HepG2 (cell line): ENCODE measurements around the gene LRRC4C. TPM values are rescaled to one million over a fixed set of nuclear protein-coding genes. Genes with fewer than 3 reads are reported as not detected.

Source experiments
- ATAC-seq: fragments of 200-7000 bp; cut with Tn5 transposase; 3 replicates; pipeline ENCODE4 v1.9.1; 2020; ENCODE audit warnings: mild to moderate bottlenecking, moderate library complexity
- BruUV-seq: library from RNA; stranded (reverse); fragments of 400-500 nt; replicated peaks from 2 replicates; lab custom pipeline; 2021; lab: Mats Ljungman, UMichigan
- CTCF ChIA-PET: fragments of 300-600 bp; formaldehyde crosslinking; extraction: SDS; loops from one replicate; lab custom pipeline; 2021; ENCODE audit warnings: low total read pairs, inconsistent platforms, low intra/inter-chr PET ratio; lab: Yijun Ruan, JAX
- POLR2A ChIA-PET: fragments of 350-600 bp; sonication (Branson Sonifier 250); formaldehyde crosslinking; loops from one replicate; lab custom pipeline; 2020; ENCODE audit warnings: antibody characterized with exemption, inconsistent platforms; lab: Yijun Ruan, JAX
- DNase-seq: peaks from one replicate; pipeline ENCODE4 v3.0.0-alpha.2; 2015; ENCODE audit warnings: low spot score
- FAIRE-seq: peaks from 3 replicates; lab custom pipeline; 2011; peaks lifted over from hg19 to GRCh38; lab: Jason Lieb, UNC
- H2AFZ ChIP-seq: one replicate; pipeline ENCODE4 v1.6.1; 2011; ENCODE audit warnings: low read length, inconsistent platforms
- H3K27ac ChIP-seq: fragments of 300-600 bp; 3 replicates; pipeline ENCODE4 v1.8.0; 2011; ENCODE audit warnings: mixed run types, mild to moderate bottlenecking, mixed read lengths, low read length, inconsistent platforms; ENCODE audit not compliant: insufficient read depth; ENCODE audit errors: extremely low read length
- H3K27me3 ChIP-seq, 2 experiments: fragments of 200-600 bp in 1 of 2; 2 replicates in 1 of 2; 3 replicates in 1 of 2; pipeline versions ENCODE4 v1.6.0 to v1.8.0; 2011; ENCODE audit warnings: low read length in 2 of 2, mild to moderate bottlenecking in 2 of 2, moderate library complexity in 2 of 2, inconsistent platforms in 1 of 2; ENCODE audit not compliant: insufficient read depth in 2 of 2, control insufficient read depth in 1 of 2
- H3K36me3 ChIP-seq, 2 experiments: fragments of 200-600 bp in 1 of 2; replicated peaks in 1 of 2; 2 replicates in 1 of 2; 3 replicates in 1 of 2; pipeline versions ENCODE4 v1.5.1 to v1.8.0; 2011; ENCODE audit warnings: low read length in 2 of 2, inconsistent platforms in 1 of 2; ENCODE audit not compliant: insufficient read depth in 2 of 2, control insufficient read depth in 1 of 2
- H3K4me1 ChIP-seq: 2 replicates; pipeline ENCODE4 v1.5.1; 2012; ENCODE audit warnings: low read length, inconsistent platforms; ENCODE audit not compliant: insufficient read depth
- H3K4me2 ChIP-seq: 2 replicates; pipeline ENCODE4 v1.6.0; 2011; ENCODE audit warnings: low read depth, low read length, inconsistent platforms
- H3K4me3 ChIP-seq, 3 experiments: fragments of 200-600 bp in 1 of 3; sonication (generic), shearing (Covaris generic) in 1 of 3; replicated peaks in 1 of 3; 2 replicates each; pipeline ENCODE4 v1.5.1; 2011 to 2016; ENCODE audit warnings: low read length in 3 of 3, inconsistent platforms in 2 of 3, low read depth in 2 of 3, mild to moderate bottlenecking in 2 of 3, control low read depth in 1 of 3, mixed read lengths in 1 of 3; ENCODE audit not compliant: insufficient read depth in 1 of 3
- H3K79me2 ChIP-seq: one replicate; pipeline ENCODE4 v1.6.1; 2011; ENCODE audit warnings: low read length, inconsistent platforms; ENCODE audit not compliant: insufficient read depth
- H3K9ac ChIP-seq: 2 replicates; pipeline ENCODE4 v1.6.0; 2011; ENCODE audit warnings: mild to moderate bottlenecking, low read depth, low read length, inconsistent platforms; ENCODE audit not compliant: insufficient read depth
- H3K9me3 ChIP-seq: 2 replicates; pipeline ENCODE4 v1.5.1; 2012; ENCODE audit warnings: mild to moderate bottlenecking, low read length
- H4K20me1 ChIP-seq: 2 replicates; pipeline ENCODE4 v1.6.0; 2011; ENCODE audit warnings: inconsistent platforms, mild to moderate bottlenecking, low read length, moderate library complexity; ENCODE audit not compliant: insufficient read depth
- ARNTL ChIP-seq: sonication (generic); formaldehyde crosslinking; IDR thresholded peaks from 2 replicates; pipeline ENCODE4 v1.4.0; 2020; ENCODE audit warnings: mild to moderate bottlenecking, missing genetic modification reagents
- CCDC6 ChIP-seq: sonication (generic); formaldehyde crosslinking; IDR thresholded peaks from 2 replicates; pipeline ENCODE4 v1.8.1; 2022; ENCODE audit warnings: mild to moderate bottlenecking, missing genetic modification reagents, moderate library complexity
- ELF1 ChIP-seq: sonication (generic); formaldehyde crosslinking; IDR thresholded peaks from 2 replicates; pipeline ENCODE4 v1.4.0; 2020; ENCODE audit warnings: missing genetic modification reagents
- HCFC1 ChIP-seq: fragments of 150-350 bp; IDR thresholded peaks from 2 replicates; pipeline ENCODE4 v1.6.1; 2014; ENCODE audit warnings: low read depth, low read length
- SIX1 ChIP-seq: sonication (generic); formaldehyde crosslinking; IDR thresholded peaks from 2 replicates; pipeline ENCODE4 v1.4.0; 2020; ENCODE audit warnings: missing genetic modification reagents, borderline replicate concordance
- SMARCC2 ChIP-seq: fragments of 450-650 bp; IDR thresholded peaks from 2 replicates; pipeline ENCODE4 v1.6.1; 2017; ENCODE audit warnings: antibody characterized with exemption, mild to moderate bottlenecking
- TRIM24 ChIP-seq: sonication (generic); formaldehyde crosslinking; IDR thresholded peaks from 2 replicates; pipeline ENCODE4 v1.8.0; 2022; ENCODE audit warnings: mild to moderate bottlenecking, missing genetic modification reagents
- ZBED4 ChIP-seq: sonication (generic); formaldehyde crosslinking; IDR thresholded peaks from 2 replicates; pipeline ENCODE4 v1.4.0; 2020; ENCODE audit warnings: missing genetic modification reagents, borderline replicate concordance
- WGBS: methylation state at CpG from one replicate; pipeline ENCODE4 v1.1.6; 2017; ENCODE audit warnings: low lambda C conversion rate; 5-methylcytosine and 5-hydroxymethylcytosine counted together
- in situ Hi-C: cut with HindIII; loops from 2 replicates; pipeline ENCODE4 v1.10.0; 2017; ENCODE audit warnings: low pct_unique_long_range_greater_than_20kb; ENCODE audit not compliant: extremely low pct_ligation_motif_present
- intact Hi-C: fragments of 100-400 bp; cut with micrococcal nuclease; formaldehyde crosslinking; loops from one replicate; pipeline ENCODE4 v1.10.0; 2022; ENCODE audit not compliant: unreplicated experiment
- polyA plus RNA-seq, 8 experiments: library from polyadenylated mRNA; depleted of rRNA in 3 of 8; stranded (reverse) in 7 of 8; unstranded in 1 of 8; fragments of >200 nt; fragmentation: Illumina TruSeq in 4 of 8; extraction: Trizol in 4 of 8; gene quantifications; 2 replicates each; pipeline versions ENCODE4 v1.2.1 to v1.2.3, GENCODE V29; 2011 to 2016; ENCODE audit warnings: low read depth in 4 of 8, missing spikeins in 1 of 8, mixed read lengths in 1 of 8; ENCODE audit not compliant: insufficient read depth in 1 of 8
- total RNA-seq, 5 experiments: library from RNA; depleted of rRNA; stranded (reverse); fragments of >200 nt; fragmentation: Illumina TruSeq; extraction: Trizol; gene quantifications; 2 replicates each; pipeline ENCODE4 v1.2.3, GENCODE V29; 2016; ENCODE audit warnings: low read depth in 1 of 5
- TF ChIP-seq, protein P1 (sequence below): sonication (generic); formaldehyde crosslinking; IDR thresholded peaks from 2 replicates; pipeline ENCODE4 v1.5.0; 2020; ENCODE audit warnings: mild to moderate bottlenecking, missing genetic modification reagents
- TF ChIP-seq, protein P2 (sequence below): sonication (generic); formaldehyde crosslinking; IDR thresholded peaks from 2 replicates; pipeline ENCODE4 v1.5.0; 2020; ENCODE audit warnings: missing genetic modification reagents

LRRC4C gene
- total and polyA plus RNA-seq, 2 of the 13 experiments (the other 11 are each of a cell fraction or from before 2014, with no cell fraction given), result not detected

GRCh38 chr11:40188848-40189247 lies 1270.6 kb downstream of the LRRC4C start:
- no peaks in the 10 kb centered on the region for H3K36me3 ChIP-seq
- H3K4me1 ChIP-seq, result no peaks in the 10 kb centered on the region
- H3K4me2 ChIP-seq, result no peak overlapping the region
- CTCF ChIA-PET, result no interaction called here
- 2% methylated on average over 3 of the region's 3 CpGs for WGBS
- no TSS peak for BruUV-seq
- H2AFZ ChIP-seq, result no peak overlapping the region
- no peak for TF ChIP-seq CCDC6
- TF ChIP-seq HCFC1, result no peak
- no peak for TF ChIP-seq SMARCC2
- no peak for TF ChIP-seq SIX1 (CRISPR knock-in tag)
- TF ChIP-seq TRIM24 (CRISPR knock-in tag), result no peak
- no peak for TF ChIP-seq ARNTL
- TF ChIP-seq ZBED4 (CRISPR knock-in tag), result no peak
- TF ChIP-seq, protein P1, sequence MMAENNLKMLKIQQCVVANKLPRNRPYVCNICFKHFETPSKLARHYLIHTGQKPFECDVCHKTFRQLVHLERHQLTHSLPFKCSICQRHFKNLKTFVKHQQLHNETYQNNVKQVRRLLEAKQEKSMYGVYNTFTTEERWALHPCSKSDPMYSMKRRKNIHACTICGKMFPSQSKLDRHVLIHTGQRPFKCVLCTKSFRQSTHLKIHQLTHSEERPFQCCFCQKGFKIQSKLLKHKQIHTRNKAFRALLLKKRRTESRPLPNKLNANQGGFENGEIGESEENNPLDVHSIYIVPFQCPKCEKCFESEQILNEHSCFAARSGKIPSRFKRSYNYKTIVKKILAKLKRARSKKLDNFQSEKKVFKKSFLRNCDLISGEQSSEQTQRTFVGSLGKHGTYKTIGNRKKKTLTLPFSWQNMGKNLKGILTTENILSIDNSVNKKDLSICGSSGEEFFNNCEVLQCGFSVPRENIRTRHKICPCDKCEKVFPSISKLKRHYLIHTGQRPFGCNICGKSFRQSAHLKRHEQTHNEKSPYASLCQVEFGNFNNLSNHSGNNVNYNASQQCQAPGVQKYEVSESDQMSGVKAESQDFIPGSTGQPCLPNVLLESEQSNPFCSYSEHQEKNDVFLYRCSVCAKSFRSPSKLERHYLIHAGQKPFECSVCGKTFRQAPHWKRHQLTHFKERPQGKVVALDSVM (CRISPR knock-in tag), result no peak
- no peak for TF ChIP-seq ELF1
- TF ChIP-seq, protein P2, sequence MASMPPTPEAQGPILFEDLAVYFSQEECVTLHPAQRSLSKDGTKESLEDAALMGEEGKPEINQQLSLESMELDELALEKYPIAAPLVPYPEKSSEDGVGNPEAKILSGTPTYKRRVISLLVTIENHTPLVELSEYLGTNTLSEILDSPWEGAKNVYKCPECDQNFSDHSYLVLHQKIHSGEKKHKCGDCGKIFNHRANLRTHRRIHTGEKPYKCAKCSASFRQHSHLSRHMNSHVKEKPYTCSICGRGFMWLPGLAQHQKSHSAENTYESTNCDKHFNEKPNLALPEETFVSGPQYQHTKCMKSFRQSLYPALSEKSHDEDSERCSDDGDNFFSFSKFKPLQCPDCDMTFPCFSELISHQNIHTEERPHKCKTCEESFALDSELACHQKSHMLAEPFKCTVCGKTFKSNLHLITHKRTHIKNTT (CRISPR knock-in tag), result no peak
- no peaks in the 10 kb centered on the region for H3K79me2 ChIP-seq
- no peak overlapping the region for H3K27ac ChIP-seq
- no peak overlapping the region for H3K4me3 ChIP-seq
- DNase-seq (peak; percentile 12), FAIRE-seq (no peak), ATAC-seq (no peak)
- in situ Hi-C loops, result no loop called here
- no peaks in the 10 kb centered on the region for H3K27me3 ChIP-seq
- POLR2A ChIA-PET, result no interaction called here
- intact Hi-C loops, result no loop called here
- H3K9ac ChIP-seq, result no peak overlapping the region
- no peaks in the 10 kb centered on the region for H3K9me3 ChIP-seq
- H4K20me1 ChIP-seq, result no peaks in the 10 kb centered on the region
